ENCODE results near the gene EEF1A2.

GRCh38 chr20:63520504-63520933 is 21.6 kb upstream of the EEF1A2 start, which contains the start of gene PPDPF:
- TF ChIP-seq CTCF (IDR thresholded peaks at IDR 0.05) (peak in 1 of 5 experiments; percentile 21), EP300 (IDR thresholded peaks at IDR 0.05) (peak in 1 of 2 donors; percentile 97), POLR2A (IDR thresholded peaks at IDR 0.05) (peak; percentile 92 to 97)

Measured in tibial nerve (tissue), 4 donors.